Measurements from ENCODE around the gene DNAJC5. TPM values are rescaled to one million over a fixed set of nuclear protein-coding genes. Genes with fewer than 3 reads are reported as not detected.

The DNAJC5 gene
- total RNA-seq, 6 donors from 2014 or later: 44.6 to 66.0 (median 60.7) TPM

DNA sequence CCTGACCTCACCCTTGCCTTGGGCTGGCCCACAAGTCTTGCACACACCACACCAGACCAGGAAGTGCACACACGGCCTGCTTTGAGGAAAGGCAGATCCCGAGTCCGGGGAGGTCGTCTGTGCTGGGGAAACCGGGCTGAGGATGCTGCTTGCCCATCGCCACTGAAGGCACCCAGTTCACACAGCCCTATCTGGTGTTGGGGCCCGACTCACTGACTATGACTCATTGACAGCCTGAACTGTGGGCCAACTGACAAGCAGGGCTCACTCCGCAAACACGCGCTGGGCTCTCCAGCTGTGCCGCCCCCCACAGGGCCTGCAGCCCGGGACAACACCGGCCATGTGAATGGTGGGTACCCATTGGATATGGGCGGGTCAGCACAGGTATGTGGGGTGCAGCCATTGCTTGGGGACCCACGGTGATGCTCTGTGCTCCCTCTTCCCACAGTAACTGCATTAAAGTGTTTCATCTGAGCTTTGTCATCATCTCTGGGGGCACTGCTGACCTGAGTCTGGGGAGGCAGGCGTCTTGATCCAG lies 82.9 kb downstream of the DNAJC5 start:
- peak overlapping the region in 3 of 4 donors; percentile 30 to 84 (median 74) for H3K27ac ChIP-seq
- ATAC-seq (ENCODE audit: low FRiP score in 2 of 2) (no peak), DNase-seq (peak in 1 of 2 donors; percentile 76)
- no peak overlapping the region for H3K4me3 ChIP-seq
- no peaks in the 10 kb centered on the region for H3K9me3 ChIP-seq
- H3K4me1 ChIP-seq: peaks cover 42 to 59% (median 50%) of the 10 kb centered on the region in 4 donors
- TF ChIP-seq POLR2AphosphoS5 (IDR thresholded peaks at IDR 0.05): no peak
- no peak for TF ChIP-seq EP300 (IDR thresholded peaks at IDR 0.05)
- TF ChIP-seq, protein P1, sequence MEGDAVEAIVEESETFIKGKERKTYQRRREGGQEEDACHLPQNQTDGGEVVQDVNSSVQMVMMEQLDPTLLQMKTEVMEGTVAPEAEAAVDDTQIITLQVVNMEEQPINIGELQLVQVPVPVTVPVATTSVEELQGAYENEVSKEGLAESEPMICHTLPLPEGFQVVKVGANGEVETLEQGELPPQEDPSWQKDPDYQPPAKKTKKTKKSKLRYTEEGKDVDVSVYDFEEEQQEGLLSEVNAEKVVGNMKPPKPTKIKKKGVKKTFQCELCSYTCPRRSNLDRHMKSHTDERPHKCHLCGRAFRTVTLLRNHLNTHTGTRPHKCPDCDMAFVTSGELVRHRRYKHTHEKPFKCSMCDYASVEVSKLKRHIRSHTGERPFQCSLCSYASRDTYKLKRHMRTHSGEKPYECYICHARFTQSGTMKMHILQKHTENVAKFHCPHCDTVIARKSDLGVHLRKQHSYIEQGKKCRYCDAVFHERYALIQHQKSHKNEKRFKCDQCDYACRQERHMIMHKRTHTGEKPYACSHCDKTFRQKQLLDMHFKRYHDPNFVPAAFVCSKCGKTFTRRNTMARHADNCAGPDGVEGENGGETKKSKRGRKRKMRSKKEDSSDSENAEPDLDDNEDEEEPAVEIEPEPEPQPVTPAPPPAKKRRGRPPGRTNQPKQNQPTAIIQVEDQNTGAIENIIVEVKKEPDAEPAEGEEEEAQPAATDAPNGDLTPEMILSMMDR (IDR thresholded peaks at IDR 0.05): no peak
- TF ChIP-seq POLR2A (IDR thresholded peaks at IDR 0.05): no peak
- 79 to 100% methylated on average over 1 to 16 of the region's 16 CpGs for WGBS, 2 donors
- H3K36me3 ChIP-seq: peaks cover 0 to under 1% (median 0%) of the 10 kb centered on the region in 4 donors
- no peaks in the 10 kb centered on the region for H3K27me3 ChIP-seq

DNA sequence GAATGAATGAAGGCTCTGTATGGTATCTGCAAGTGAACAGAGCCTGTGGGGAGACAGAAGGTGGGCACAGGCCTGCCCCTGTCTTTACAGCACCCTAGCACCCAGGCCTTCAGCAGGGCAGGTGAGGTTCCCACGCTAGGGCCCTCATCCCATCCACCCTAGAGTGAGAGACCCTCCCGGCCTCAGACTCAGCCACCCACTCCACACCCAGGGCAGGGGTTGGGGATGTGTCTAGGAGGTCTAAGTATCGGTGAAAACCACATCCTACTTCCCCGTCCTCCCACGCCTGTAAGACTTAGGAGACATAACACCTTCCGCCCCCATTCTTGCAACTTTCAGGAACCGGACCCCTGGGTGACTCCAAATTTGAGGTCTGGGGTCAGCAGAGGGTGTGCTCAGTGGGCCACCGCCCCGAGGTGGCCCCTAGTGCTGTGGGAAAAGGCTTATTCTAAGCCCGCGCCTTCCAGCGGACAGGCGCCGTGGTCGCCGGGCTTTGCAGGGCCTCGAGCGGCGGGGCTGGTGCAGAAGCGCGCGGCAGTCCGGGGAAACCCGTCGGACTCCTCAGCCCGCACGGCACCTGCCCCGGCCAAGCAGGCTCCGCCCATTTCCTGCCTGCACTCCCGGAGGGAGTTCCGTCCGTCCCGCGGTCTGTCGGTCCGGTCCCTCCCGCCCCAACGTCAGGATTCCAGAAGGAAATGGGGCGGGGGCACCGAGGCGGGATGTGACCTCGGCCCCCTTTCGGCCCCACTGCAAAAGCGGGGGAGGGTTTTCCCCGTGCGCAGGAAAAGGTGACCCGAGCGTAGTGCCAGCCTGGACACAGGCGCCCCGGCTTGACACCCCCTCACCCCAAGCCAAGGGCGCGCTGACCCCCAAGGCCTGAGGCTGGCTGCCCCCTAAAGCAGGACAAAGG lies 83.6 kb downstream of the DNAJC5 start:
- H3K27ac ChIP-seq: peak overlapping the region; percentile 74 to 90 (median 82)
- peak overlapping the region; percentile 55 to 96 (median 68) for H3K4me3 ChIP-seq
- no peaks in the 10 kb centered on the region for H3K27me3 ChIP-seq
- ATAC-seq (ENCODE audit: low FRiP score in 2 of 2) (peak; percentile 23 to 28), DNase-seq (peak; percentile 89 to 93)
- H3K4me1 ChIP-seq: peaks cover 34 to 57% (median 47%) of the 10 kb centered on the region in 4 donors
- peak; percentile 19 to 57 for TF ChIP-seq POLR2AphosphoS5 (IDR thresholded peaks at IDR 0.05)
- no peak for TF ChIP-seq EP300 (IDR thresholded peaks at IDR 0.05)
- TF ChIP-seq, protein P1 (IDR thresholded peaks at IDR 0.05): peak in 1 of 6 experiments; percentile 12
- peak in 1 of 4 donors; percentile 53 for TF ChIP-seq POLR2A (IDR thresholded peaks at IDR 0.05)
- H3K36me3 ChIP-seq: peaks cover 0 to 7% (median 1%) of the 10 kb centered on the region in 4 donors
- H3K9me3 ChIP-seq: no peaks in the 10 kb centered on the region
- WGBS, 2 donors: 6 to 22% methylated on average over 7 to 50 of the region's 52 CpGs

DNA sequence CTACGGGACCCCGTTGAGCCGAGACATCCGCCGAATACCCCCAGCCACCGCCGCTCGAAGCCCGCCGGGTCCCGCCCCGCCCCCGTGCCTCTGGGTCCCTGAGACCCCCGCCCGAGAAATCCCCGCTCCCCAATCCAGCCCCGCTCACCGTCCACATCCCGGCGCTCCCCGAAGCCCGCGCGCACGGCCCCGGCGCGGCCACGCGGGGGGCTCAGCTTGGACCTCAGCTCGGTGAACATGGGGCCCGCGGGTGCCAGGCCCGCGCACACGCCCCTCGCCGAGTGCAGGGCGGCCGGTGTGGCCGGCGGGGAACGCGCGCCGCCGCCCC lies 84.3 kb downstream of the DNAJC5 start:
- peaks cover 31 to 51% (median 41%) of the 10 kb centered on the region in 4 donors for H3K4me1 ChIP-seq
- H3K27ac ChIP-seq: peak overlapping the region; percentile 74 to 90 (median 82)
- ATAC-seq (ENCODE audit: low FRiP score in 2 of 2) (no peak), DNase-seq (no peak)
- no peaks in the 10 kb centered on the region for H3K27me3 ChIP-seq
- H3K4me3 ChIP-seq: peak overlapping the region; percentile 55 to 96 (median 68)
- no peaks in the 10 kb centered on the region for H3K9me3 ChIP-seq
- H3K36me3 ChIP-seq: peaks cover 0 to 13% (median 5%) of the 10 kb centered on the region in 4 donors
- WGBS, 2 donors: no CpG with 5 or more reads among the region's 47 CpGs
- TF ChIP-seq POLR2A (IDR thresholded peaks at IDR 0.05) (no peak), EP300 (IDR thresholded peaks at IDR 0.05) (no peak), POLR2AphosphoS5 (IDR thresholded peaks at IDR 0.05) (no peak)
- TF ChIP-seq, protein P1 (IDR thresholded peaks at IDR 0.05): no peak

DNA sequence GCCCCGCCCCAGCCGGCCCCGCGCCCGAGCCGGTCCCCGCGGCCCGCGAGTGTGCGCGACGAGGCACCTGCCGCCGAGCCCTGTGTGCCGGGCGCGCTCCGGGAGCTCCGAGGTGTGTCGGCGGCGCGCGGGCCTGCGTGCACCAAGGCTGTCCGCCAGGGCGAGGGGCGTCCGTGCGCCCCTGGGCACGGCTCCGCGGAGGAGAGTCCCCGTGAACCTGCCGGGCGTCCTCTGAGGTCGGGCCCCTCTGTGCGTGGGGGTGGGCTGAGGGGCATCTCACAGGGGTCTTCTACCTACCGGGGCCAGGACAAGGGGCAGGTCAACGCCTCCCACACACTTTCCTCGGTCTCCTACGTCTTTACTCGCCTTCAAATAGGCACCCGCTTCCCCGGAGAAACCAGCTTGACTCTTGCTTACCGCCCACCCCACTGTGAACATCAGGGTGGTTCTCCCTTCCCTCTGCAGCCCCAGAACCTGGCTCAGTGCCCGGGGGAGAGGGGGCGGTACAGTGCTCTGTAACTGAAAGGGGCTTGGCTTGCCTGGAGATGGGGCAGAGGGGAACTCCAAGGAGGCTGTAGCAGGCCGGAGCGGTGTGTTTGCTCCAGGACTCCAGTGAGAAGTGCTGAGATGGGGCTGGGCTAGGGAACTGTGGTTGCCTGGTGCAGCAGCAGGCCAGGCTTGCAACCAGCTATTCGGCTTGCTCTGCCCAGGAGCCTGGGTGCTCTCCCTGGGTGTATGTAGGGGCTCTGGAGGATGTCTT lies 84.8 kb downstream of the DNAJC5 start, which contains the start of gene SAMD10:
SAMD10 (minus strand) TSS at position 86 of the 760 bp plus-strand sequence. CDS start 175 bp downstream, outside the sequence.
- TF ChIP-seq EP300 (IDR thresholded peaks at IDR 0.05) (no peak), POLR2AphosphoS5 (IDR thresholded peaks at IDR 0.05) (peak in 1 of 2 donors; percentile 6), POLR2A (IDR thresholded peaks at IDR 0.05) (no peak)
- TF ChIP-seq, protein P1 (IDR thresholded peaks at IDR 0.05): peak in 4 of 6 experiments; percentile 53 to 71 (median 62)
- WGBS, 2 donors: 2 to 3% methylated on average over 10 to 30 of the region's 52 CpGs
- peak; percentile 2 to 3 for ATAC-seq (ENCODE audit: low FRiP score in 2 of 2)

More for the DNA sequence above, 84.8 kb downstream of the DNAJC5 start, which contains the start of gene SAMD10:
- Histone ChIP-seq H3K4me3 (peak within 1 kb of the TSS; percentile 55 to 96 (median 90)), H3K36me3 (peaks cover 4 to 19% (median 10%) of the 10 kb centered on the region in 4 donors), H3K4me1 (peaks cover 30 to 46% (median 40%) of the 10 kb centered on the region in 4 donors), H3K27me3 (no peaks in the 10 kb centered on the region), H3K9me3 (no peaks in the 10 kb centered on the region), H3K27ac (peak within 1 kb of the TSS; percentile 84 to 90 (median 86))
- peak; percentile 50 to 92 for DNase-seq

Measured in upper lobe of left lung (tissue), 6 donors.